Body of pancreas (tissue), 4 donors: ENCODE measurements around the gene ANKS1A. TPM values are rescaled to one million over a fixed set of nuclear protein-coding genes. Genes with fewer than 3 reads are reported as not detected.
"Not testable (repeated sequence)": the region's sequence is repeated elsewhere in the genome, so short reads cannot be mapped to it uniquely, and the experiment has no call there.

ENCODE experiments used
- ATAC-seq: fragments of 150-250 bp; one replicate; pipeline ENCODE4 v1.9.1; 2016
- DNase-seq, 4 donors: peaks; one replicate each; pipeline ENCODE4 v3.0.0-alpha.2; 2019
- H3K27ac ChIP-seq, 4 donors: fragments of 200-600 bp; sonication (generic); 1 replicate in 3 of 4; 2 replicates in 1 of 4; pipeline versions ENCODE4 v1.5.1 to v1.6.1; 2016 to 2019; ENCODE audit warnings: mild to moderate bottlenecking in 1 of 4, mixed read lengths in 1 of 4, moderate library complexity in 1 of 4
- H3K27me3 ChIP-seq, 2 donors: fragments of 200-600 bp; sonication (generic); one replicate each; pipeline ENCODE4 v1.6.0; 2016; ENCODE audit warnings: mild to moderate bottlenecking in 1 of 2
- H3K36me3 ChIP-seq, 2 donors: fragments of 200-600 bp; sonication (generic); replicated peaks in 1 of 2; 2 replicates each; pipeline ENCODE4 v1.5.1; 2016; ENCODE audit warnings: low read depth in 2 of 2; ENCODE audit not compliant: insufficient read depth in 1 of 2
- H3K4me1 ChIP-seq: fragments of 200-600 bp; sonication (generic); one replicate; pipeline ENCODE4 v1.6.0; 2016
- H3K4me3 ChIP-seq, 2 donors: fragments of 200-600 bp; sonication (generic); 1 replicate in 1 of 2; 2 replicates in 1 of 2; pipeline ENCODE4 v1.5.1; 2016 to 2019
- H3K9me3 ChIP-seq, 3 donors: fragments of 200-600 bp; sonication (generic); 1 replicate in 2 of 3; 2 replicates in 1 of 3; pipeline ENCODE4 v1.5.1; 2016
- POLR2A ChIP-seq, 3 donors: fragments of 450-650 bp; IDR thresholded peaks; one replicate each; pipeline ENCODE4 v1.6.1; 2016; ENCODE audit warnings: antibody characterized with exemption in 3 of 3, mild to moderate bottlenecking in 2 of 3
- WGBS, 2 donors: methylation state at CpG; one replicate each; pipeline ENCODE4 v1.1.5; 2017; 5-methylcytosine and 5-hydroxymethylcytosine counted together
- intact Hi-C: fragments of 100-400 bp; cut with DNase I; formaldehyde crosslinking; loops from one replicate; pipeline ENCODE4 v1.15.1; 2023
- total RNA-seq, 2 donors: library from RNA; depleted of rRNA; stranded (reverse); fragments of >200 nt; gene quantifications; one replicate each; pipeline ENCODE4 v1.1.0, GENCODE V29; 2016
- TF ChIP-seq, protein P1 (sequence below), 7 experiments: fragments of 450-650 bp in 4 of 7; fragments of 200-600 bp in 3 of 7; sonication (generic) in 3 of 7; IDR thresholded peaks; one replicate each; pipeline ENCODE4 v1.5.1; 2016 to 2019; ENCODE audit warnings: antibody characterized with exemption in 7 of 7

The ANKS1A gene
- total RNA-seq, 2 donors from 2014 or later: 14.3 to 17.1 TPM

DNA sequence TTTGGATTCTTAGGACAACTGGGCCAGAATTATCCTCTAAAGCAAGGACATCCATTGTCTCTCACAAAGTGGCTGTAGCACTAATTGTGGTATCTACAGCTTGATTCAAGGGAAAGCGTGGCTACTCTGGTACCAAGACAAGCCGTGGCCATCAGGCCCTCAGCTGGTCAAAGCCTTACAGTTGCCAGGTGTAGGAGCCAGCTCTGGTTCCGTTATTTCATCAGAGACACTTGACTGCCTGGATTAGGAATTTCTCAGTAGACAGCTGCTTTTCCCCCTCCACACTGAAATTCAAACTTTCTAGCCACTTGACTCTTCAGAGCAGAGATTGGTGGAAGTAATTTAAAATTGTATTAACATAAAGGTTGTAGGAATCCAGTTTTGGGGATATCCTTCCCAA lies 104.2 kb downstream of the ANKS1A start:
- H3K36me3 ChIP-seq: peaks cover 5 to 28% of the 10 kb centered on the region in 2 donors
- no peaks in the 10 kb centered on the region for H3K27me3 ChIP-seq
- no peak for DNase-seq
- WGBS, 2 donors: 90 to 91% methylated on average over 3 of the region's 3 CpGs
- no peak for TF ChIP-seq POLR2A (IDR thresholded peaks at IDR 0.05)
- TF ChIP-seq, protein P1, sequence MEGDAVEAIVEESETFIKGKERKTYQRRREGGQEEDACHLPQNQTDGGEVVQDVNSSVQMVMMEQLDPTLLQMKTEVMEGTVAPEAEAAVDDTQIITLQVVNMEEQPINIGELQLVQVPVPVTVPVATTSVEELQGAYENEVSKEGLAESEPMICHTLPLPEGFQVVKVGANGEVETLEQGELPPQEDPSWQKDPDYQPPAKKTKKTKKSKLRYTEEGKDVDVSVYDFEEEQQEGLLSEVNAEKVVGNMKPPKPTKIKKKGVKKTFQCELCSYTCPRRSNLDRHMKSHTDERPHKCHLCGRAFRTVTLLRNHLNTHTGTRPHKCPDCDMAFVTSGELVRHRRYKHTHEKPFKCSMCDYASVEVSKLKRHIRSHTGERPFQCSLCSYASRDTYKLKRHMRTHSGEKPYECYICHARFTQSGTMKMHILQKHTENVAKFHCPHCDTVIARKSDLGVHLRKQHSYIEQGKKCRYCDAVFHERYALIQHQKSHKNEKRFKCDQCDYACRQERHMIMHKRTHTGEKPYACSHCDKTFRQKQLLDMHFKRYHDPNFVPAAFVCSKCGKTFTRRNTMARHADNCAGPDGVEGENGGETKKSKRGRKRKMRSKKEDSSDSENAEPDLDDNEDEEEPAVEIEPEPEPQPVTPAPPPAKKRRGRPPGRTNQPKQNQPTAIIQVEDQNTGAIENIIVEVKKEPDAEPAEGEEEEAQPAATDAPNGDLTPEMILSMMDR (IDR thresholded peaks at IDR 0.05): no peak
- no peaks in the 10 kb centered on the region for H3K9me3 ChIP-seq
- no peak overlapping the region for H3K4me3 ChIP-seq
- no peak overlapping the region for H3K27ac ChIP-seq
- intact Hi-C loops: loop anchor here (5.0 kb wide), 1 partner anchor 149 kb away; the partner anchor contains the start of gene TCP11
- ATAC-seq: no peak
- no peaks in the 10 kb centered on the region for H3K4me1 ChIP-seq

DNA sequence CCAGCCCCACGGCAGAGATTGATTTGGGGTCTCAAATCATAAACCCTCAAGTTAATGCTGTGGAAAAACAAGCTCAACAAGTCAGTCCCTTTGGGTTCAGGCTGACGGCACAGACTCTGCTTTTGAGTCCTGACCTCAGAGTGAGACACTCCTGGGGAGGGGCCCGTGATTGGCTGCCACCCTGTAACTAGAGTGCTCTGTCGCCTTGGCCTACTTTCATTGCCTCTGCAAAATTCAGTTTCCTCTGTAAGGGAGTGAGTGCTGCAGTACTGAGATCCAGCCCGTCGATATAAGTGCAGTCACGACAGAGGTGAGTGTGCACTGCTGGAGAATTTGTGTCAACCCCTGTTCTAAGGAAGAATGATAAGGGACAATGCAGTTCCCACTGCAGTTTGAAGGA lies 105.6 kb downstream of the ANKS1A start:
- H3K27ac ChIP-seq: no peak overlapping the region
- WGBS, 2 donors: 86 to 90% methylated on average over 7 of the region's 7 CpGs
- intact Hi-C loops: loop anchor here (5.0 kb wide), 1 partner anchor 148 kb away; the partner anchor contains the start of gene TCP11
- H3K4me1 ChIP-seq: no peaks in the 10 kb centered on the region
- H3K4me3 ChIP-seq: no peak overlapping the region
- H3K9me3 ChIP-seq: no peaks in the 10 kb centered on the region
- no peaks in the 10 kb centered on the region for H3K27me3 ChIP-seq
- peaks cover 5 to 27% of the 10 kb centered on the region in 2 donors for H3K36me3 ChIP-seq
- DNase-seq: no peak
- ATAC-seq: no peak
- TF ChIP-seq, protein P1 (IDR thresholded peaks at IDR 0.05): no peak
- TF ChIP-seq POLR2A (IDR thresholded peaks at IDR 0.05): no peak

DNA sequence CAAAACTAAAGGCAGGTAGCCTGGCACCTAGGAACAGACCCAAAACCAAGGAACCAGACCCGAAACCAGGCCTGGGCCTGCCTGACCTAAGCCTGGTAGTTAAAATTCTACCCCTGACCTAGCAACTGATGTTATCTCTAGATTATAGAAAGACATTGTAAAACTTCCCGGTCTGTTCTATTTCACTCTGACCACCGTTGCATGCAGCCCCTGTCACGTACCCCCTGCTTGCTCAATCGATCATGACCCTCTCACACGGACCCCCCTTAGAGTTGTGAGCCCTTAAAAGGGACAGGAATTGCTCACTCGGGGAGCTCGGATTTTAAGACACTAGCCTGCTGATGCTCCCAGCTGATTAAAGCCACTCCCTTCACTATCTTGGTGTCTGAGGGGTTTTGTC lies 109.4 kb downstream of the ANKS1A start:
- H3K9me3 ChIP-seq, ATAC-seq, DNase-seq, H3K4me1 ChIP-seq, intact Hi-C loops, H3K27ac ChIP-seq, H3K4me3 ChIP-seq, H3K27me3 ChIP-seq: not testable (repeated sequence)
- WGBS, 2 donors: 94 to 96% methylated on average over 8 of the region's 8 CpGs
- H3K36me3 ChIP-seq: peaks cover 5 to 17% of the 10 kb centered on the region in 2 donors

DNA sequence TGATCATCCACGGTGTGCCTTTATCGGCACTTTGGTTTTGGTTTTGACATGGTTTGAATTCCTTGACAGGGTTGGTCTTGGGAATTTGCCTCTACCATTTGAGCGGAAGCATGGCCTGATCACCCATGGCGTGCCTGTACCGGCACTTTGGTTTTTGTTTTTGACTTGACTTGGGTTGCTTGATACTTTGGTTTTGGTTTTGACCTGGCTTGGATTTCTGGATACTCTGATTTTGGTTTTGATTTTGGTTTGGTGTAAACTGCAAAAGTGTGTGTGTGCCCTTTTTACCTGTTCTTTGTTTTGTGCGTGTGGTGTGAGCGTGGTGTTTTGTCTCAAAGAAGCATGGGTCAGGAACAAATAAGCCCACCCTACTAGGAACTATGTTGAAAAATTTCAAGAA lies 110.1 kb downstream of the ANKS1A start:
- DNase-seq, H3K27ac ChIP-seq, intact Hi-C loops, H3K4me1 ChIP-seq, H3K9me3 ChIP-seq, ATAC-seq, H3K27me3 ChIP-seq, H3K4me3 ChIP-seq: not testable (repeated sequence)
- peaks cover 5 to 14% of the 10 kb centered on the region in 2 donors for H3K36me3 ChIP-seq
- 96 to 97% methylated on average over 7 of the region's 7 CpGs for WGBS, 2 donors

DNA sequence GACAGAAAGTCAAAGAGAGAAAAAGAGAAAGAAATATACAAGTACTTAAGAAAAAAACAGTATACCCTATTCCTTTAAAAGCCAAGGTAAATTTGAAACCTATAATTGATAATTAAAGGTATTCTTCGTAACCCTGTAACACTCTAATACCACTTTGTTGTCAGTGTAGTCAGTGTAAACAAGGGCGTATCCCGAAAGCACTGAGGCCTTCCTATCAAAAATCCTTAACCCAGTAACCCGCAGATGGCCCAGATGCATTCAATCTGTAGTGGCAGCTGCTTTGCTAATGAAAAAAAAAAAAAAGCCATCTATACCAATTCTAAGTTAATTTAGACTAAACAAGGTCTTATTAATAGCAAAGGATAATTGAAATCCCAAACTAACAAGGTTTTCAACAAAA lies 110.9 kb downstream of the ANKS1A start:
- H3K27ac ChIP-seq, H3K36me3 ChIP-seq, DNase-seq, H3K4me1 ChIP-seq, H3K27me3 ChIP-seq, H3K9me3 ChIP-seq, H3K4me3 ChIP-seq, intact Hi-C loops, ATAC-seq: not testable (repeated sequence)
- WGBS, 2 donors: 95 to 100% methylated on average over 4 of the region's 4 CpGs

DNA sequence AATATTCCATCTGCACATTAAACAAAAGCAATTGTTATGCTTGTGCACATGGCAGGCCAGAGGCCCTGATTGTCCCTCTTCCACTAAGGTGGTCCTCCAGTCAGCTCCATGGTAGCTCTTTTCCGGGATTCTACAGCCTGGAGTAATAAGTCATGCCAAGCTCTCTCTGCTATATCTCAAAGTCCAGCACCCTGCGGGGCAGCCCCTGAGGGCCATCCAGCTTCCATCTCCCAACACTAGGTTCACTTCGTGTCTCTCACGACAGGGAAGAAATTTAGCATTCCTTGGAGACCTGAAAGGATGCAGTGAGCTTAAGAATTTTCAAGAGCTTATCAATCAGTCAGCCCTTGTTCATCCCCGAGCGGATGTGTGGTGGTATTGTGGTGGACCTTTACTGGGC lies 112.3 kb downstream of the ANKS1A start:
- ATAC-seq: not testable (repeated sequence)

DNA sequence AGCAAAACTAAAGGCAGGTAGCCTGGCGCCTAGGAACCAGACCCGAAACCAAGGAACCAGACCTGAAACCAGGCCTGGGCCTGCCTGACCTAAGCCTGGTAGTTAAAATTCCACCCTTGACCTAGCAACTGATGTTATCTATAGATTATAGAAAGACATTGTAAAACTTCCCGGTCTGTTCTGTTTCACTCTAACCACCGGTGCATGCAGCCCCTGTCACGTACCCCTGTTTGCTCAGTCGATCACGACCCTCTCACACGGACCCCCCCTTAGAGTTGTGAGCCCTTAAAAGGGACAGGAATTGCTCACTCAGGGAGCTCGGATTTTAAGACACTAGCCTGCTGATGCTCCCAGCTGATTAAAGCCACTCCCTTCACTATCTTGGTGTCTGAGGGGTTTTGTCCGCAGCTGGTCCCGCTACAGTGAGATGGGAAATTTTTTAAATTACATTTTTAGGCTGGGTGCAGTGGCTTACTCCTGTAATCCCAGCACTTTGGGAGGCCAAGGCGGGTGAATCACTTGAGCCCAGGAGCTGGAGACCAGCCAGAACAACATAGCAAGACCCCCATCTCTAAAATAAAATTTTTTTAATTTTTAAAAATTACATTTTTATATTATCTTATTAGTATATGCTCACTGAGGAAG lies 115.0 kb downstream of the ANKS1A start:
- intact Hi-C loops, H3K9me3 ChIP-seq, H3K4me1 ChIP-seq, H3K27ac ChIP-seq, ATAC-seq, H3K36me3 ChIP-seq, H3K4me3 ChIP-seq, DNase-seq, H3K27me3 ChIP-seq: not testable (repeated sequence)
- WGBS, 2 donors: 80 to 86% methylated on average over 12 of the region's 12 CpGs

More for the DNA sequence above, 112.3 kb downstream of the ANKS1A start:
- H3K9me3 ChIP-seq, H3K27me3 ChIP-seq, intact Hi-C loops, H3K27ac ChIP-seq, DNase-seq, H3K4me1 ChIP-seq, H3K4me3 ChIP-seq, H3K36me3 ChIP-seq: not testable (repeated sequence)
- WGBS, 2 donors: 89 to 91% methylated on average over 4 to 6 of the region's 6 CpGs
